SJSA1 (cell line): ENCODE results near the gene P2RX4. TPM values are rescaled to one million over a fixed set of nuclear protein-coding genes. Genes with fewer than 3 reads are reported as not detected.
A peak's percentile ranks its signal among the peaks of the same experiment; 100 is the strongest.

ENCODE experiments used
- DNase-seq, 2 experiments: peaks; one replicate each; pipeline ENCODE4 v3.0.0-alpha.2; 2015 to 2020; ENCODE audit warnings: low spot score in 2 of 2, low read depth in 1 of 2
- H3K27ac ChIP-seq: fragments of 250-450 bp; sonication (Bioruptor Pico); 2 replicates; pipeline ENCODE4 v1.5.1; 2020; ENCODE audit warnings: mild to moderate bottlenecking, moderate library complexity
- H3K27me3 ChIP-seq: fragments of 250-450 bp; sonication (Bioruptor Pico); replicated peaks from 2 replicates; pipeline ENCODE4 v1.5.1; 2020; ENCODE audit warnings: mild to moderate bottlenecking, moderate library complexity
- H3K36me3 ChIP-seq: fragments of 250-450 bp; sonication (Bioruptor Pico); 2 replicates; pipeline ENCODE4 v1.5.1; 2020; ENCODE audit warnings: mild to moderate bottlenecking
- H3K4me1 ChIP-seq: fragments of 250-450 bp; sonication (Bioruptor Pico); replicated peaks from 2 replicates; pipeline ENCODE4 v1.6.1; 2021; ENCODE audit warnings: mild to moderate bottlenecking
- H3K4me3 ChIP-seq: fragments of 250-450 bp; sonication (Bioruptor Pico); 2 replicates; pipeline ENCODE4 v1.5.1; 2020; ENCODE audit warnings: mild to moderate bottlenecking
- H3K9me3 ChIP-seq: fragments of 250-450 bp; sonication (Bioruptor Pico); replicated peaks from 2 replicates; pipeline ENCODE4 v1.5.1; 2020; ENCODE audit warnings: mild to moderate bottlenecking
- total RNA-seq: library from RNA; depleted of rRNA; stranded (reverse); fragments of >200 nt; shearing (Covaris generic); gene quantifications from 2 replicates; pipeline ENCODE4 v1.2.3, GENCODE V29; 2014

The P2RX4 gene
- total RNA-seq, 1 experiment from 2014 or later: 99.2 TPM

DNA sequence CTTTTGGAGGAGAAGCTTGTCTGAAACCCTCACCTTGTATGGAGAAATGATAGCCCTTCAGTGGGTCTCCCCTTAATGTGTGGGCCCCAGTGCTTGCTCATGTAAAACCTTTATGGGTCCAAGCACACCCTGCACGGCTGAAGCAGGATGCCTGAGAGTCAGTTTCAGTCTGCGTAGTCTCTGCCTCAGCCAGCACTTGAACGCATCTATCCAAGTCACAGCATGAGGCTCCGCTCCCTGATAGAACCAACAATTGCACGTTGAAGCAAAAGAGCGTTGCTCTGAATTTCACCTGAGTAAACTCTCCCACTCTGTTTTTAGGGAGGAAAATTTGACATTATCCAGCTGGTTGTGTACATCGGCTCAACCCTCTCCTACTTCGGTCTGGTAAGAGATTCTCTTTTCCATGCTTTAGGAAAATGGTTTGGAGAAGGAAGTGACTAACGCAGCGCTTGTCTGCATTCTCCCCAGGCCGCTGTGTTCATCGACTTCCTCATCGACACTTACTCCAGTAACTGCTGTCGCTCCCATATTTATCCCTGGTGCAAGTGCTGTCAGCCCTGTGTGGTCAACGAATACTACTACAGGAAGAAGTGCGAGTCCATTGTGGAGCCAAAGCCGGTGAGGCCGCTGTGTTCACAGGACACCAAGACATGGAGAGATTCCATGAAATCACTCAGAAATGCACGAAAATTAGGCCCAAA lies 33.0 kb upstream of the P2RX4 start:
- H3K27me3 ChIP-seq: no peaks in the 10 kb centered on the region
- H3K4me1 ChIP-seq: peaks cover 14% of the 10 kb centered on the region
- H3K27ac ChIP-seq: no peak overlapping the region
- H3K9me3 ChIP-seq: no peaks in the 10 kb centered on the region
- no peak for DNase-seq
- H3K4me3 ChIP-seq: no peak overlapping the region
- no peaks in the 10 kb centered on the region for H3K36me3 ChIP-seq

DNA sequence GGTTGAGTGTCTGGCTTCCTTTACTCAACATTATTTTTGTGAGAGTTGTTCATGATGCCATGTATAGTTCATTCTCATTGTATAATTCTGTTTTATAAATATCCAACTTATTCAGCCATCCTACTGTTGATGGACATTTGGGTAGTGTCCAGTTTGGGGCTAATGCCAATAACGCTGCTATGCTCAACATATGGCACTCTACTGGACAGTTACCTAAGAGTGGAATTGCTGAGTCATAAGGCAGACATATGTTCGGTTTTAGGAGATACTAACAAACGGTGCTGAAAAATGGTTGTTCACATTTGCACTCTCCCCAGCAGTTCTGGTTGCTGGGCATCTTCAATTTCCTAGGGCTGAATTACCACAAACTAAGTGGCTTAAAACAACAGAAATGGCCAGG lies 28.7 kb upstream of the P2RX4 start:
- DNase-seq: no peak
- Histone ChIP-seq H3K4me3 (no peak overlapping the region), H3K36me3 (no peaks in the 10 kb centered on the region), H3K27ac (no peak overlapping the region), H3K4me1 (no peaks in the 10 kb centered on the region), H3K27me3 (no peaks in the 10 kb centered on the region), H3K9me3 (no peaks in the 10 kb centered on the region)

DNA sequence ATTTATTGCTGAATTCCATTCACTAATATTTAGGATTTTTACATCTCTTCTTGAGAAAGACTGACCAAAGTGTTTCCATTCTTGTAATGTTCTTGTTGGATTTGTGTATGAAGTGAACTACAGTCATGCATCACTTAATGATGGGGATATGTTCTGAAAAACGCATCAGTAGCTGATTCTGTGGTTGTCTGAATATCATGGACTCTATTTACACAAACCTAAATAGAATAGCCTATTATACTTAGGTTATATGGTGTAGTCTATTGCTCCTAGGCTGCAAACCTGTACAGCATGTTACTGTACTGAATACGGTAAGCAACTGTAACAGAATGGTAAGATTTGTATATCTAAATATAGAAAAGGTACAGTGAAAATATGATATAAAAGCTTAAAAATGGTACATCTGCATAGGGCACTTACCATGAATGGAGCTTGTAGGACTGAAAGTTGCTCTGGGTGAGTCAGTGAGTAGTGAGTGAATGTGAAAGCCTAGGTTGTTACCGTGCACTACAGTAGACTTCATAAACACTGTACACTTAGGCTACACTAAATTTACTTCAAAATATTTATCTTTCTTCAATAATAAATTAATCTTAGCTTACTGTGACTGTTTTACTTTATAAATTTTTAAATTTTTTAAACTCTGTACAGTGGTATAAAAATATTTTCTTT lies 27.6 kb upstream of the P2RX4 start:
- no peaks in the 10 kb centered on the region for H3K4me1 ChIP-seq
- no peak overlapping the region for H3K27ac ChIP-seq
- H3K36me3 ChIP-seq: no peaks in the 10 kb centered on the region
- no peaks in the 10 kb centered on the region for H3K9me3 ChIP-seq
- H3K4me3 ChIP-seq: no peak overlapping the region
- no peaks in the 10 kb centered on the region for H3K27me3 ChIP-seq
- no peak for DNase-seq

DNA sequence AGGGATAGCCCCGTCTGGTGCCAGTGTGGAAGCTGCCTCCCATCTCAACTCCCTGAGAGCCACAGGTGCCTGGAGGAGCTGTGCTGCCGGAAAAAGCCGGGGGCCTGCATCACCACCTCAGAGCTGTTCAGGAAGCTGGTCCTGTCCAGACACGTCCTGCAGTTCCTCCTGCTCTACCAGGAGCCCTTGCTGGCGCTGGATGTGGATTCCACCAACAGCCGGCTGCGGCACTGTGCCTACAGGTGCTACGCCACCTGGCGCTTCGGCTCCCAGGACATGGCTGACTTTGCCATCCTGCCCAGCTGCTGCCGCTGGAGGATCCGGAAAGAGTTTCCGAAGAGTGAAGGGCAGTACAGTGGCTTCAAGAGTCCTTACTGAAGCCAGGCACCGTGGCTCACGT lies 25.5 kb upstream of the P2RX4 start:
- H3K36me3 ChIP-seq: no peaks in the 10 kb centered on the region
- no peak overlapping the region for H3K27ac ChIP-seq
- H3K4me3 ChIP-seq: no peak overlapping the region
- peaks cover 6% of the 10 kb centered on the region for H3K4me1 ChIP-seq
- no peaks in the 10 kb centered on the region for H3K9me3 ChIP-seq
- DNase-seq: no peak
- H3K27me3 ChIP-seq: no peaks in the 10 kb centered on the region

DNA sequence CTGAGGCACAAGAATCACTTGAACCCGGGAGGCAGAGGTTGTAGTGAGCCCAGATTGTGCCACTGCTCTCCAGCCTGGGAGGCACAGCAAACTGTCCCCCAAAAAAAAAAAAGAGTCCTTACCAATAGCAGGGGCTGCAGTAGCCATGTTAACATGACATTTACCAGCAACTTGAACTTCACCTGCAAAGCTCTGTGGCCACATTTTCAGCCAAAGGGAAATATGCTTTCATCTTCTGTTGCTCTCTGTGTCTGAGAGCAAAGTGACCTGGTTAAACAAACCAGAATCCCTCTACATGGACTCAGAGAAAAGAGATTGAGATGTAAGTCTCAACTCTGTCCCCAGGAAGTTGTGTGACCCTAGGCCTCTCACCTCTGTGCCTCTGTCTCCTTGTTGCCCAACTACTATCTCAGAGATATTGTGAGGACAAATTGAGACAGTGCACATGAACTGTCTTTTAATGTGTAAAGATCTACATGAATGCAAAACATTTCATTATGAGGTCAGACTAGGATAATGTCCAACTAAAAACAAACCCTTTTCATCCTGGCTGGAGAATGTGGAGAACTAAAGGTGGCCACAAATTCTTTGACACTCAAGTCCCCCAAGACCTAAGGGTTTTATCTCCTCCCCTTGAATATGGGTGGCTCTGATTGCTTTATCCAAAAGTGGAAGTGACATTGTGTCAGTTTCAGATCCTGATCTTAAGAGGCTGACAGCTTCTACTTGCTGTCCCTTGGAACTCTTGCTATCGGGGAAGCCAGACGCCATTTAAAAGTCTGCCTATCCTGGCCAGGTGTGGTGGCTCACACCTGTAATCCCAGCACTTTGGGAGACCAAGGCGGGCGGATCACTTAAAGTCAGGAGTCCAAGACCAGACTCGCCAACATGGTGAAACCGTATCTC lies 24.7 kb upstream of the P2RX4 start:
- Histone ChIP-seq H3K4me1 (peaks cover 15% of the 10 kb centered on the region), H3K27me3 (no peaks in the 10 kb centered on the region), H3K9me3 (no peaks in the 10 kb centered on the region), H3K4me3 (no peak overlapping the region), H3K27ac (no peak overlapping the region), H3K36me3 (no peaks in the 10 kb centered on the region)
- DNase-seq: no peak

DNA sequence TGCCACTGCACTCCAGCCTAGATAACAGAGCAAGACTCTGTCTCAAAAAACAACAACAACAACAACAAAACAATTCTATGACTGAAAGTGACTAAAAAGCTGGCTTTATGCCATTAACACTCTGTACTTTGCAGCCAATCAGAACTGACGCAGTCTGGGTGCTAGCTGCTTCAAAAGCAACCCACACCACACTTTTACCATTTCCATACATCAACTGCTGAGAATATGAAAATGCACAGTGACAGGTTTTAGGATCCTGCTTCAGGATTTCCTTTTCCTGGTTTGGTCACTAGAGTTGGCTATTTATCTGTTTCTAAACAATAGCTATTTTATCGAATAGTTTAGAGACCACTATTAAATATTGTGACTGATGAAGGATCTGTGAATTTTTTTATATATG lies 23.1 kb upstream of the P2RX4 start:
- no peaks in the 10 kb centered on the region for H3K27me3 ChIP-seq
- DNase-seq: no peak
- no peaks in the 10 kb centered on the region for H3K9me3 ChIP-seq
- H3K4me3 ChIP-seq: no peak overlapping the region
- no peak overlapping the region for H3K27ac ChIP-seq
- peaks cover 28% of the 10 kb centered on the region for H3K4me1 ChIP-seq
- no peaks in the 10 kb centered on the region for H3K36me3 ChIP-seq

DNA sequence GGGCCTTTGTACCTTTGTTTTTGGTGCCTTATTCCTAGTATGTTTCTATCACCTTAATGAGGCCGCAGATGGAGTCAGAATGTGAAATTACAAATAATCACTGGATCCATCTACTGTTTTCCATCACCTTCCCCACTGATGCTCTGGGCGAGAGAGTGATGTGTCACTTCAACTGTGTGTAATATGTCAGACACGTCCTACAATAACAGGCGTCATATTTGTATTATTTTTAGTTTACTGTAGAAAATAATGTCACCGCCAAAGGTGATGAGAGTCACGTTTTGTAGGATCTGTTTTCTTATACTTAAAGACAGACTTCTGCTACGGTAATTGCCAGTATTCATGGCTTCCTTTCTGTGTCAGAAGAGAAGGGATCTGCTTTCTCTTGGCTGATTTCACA lies 22.4 kb upstream of the P2RX4 start:
- no peak for DNase-seq
- Histone ChIP-seq H3K27ac (no peak overlapping the region), H3K27me3 (no peaks in the 10 kb centered on the region), H3K36me3 (no peaks in the 10 kb centered on the region), H3K9me3 (no peaks in the 10 kb centered on the region), H3K4me1 (peaks cover 35% of the 10 kb centered on the region), H3K4me3 (no peak overlapping the region)

DNA sequence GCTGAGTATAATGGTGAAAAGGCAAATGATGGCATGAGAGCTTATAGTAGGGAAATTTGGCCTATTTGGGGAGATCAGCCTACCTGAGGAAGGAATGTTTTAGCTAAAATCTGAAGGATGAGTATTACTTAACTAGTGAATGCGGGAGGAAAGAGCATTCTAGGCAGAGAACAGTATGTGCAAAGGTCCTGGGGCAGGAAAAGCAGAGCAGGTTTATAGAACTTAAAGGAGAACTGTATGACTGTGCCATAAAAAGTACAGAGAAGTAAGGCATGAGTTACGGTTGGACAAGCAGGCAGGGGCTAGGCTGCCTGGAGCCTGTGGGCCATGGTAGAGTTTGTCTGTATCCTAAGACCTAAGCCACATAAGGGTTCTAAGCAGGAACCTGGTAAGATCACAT lies 21.7 kb upstream of the P2RX4 start:
- H3K4me1 ChIP-seq: peaks cover 38% of the 10 kb centered on the region
- DNase-seq: no peak
- no peak overlapping the region for H3K27ac ChIP-seq
- H3K27me3 ChIP-seq: no peaks in the 10 kb centered on the region
- no peaks in the 10 kb centered on the region for H3K9me3 ChIP-seq
- no peaks in the 10 kb centered on the region for H3K36me3 ChIP-seq
- no peak overlapping the region for H3K4me3 ChIP-seq

DNA sequence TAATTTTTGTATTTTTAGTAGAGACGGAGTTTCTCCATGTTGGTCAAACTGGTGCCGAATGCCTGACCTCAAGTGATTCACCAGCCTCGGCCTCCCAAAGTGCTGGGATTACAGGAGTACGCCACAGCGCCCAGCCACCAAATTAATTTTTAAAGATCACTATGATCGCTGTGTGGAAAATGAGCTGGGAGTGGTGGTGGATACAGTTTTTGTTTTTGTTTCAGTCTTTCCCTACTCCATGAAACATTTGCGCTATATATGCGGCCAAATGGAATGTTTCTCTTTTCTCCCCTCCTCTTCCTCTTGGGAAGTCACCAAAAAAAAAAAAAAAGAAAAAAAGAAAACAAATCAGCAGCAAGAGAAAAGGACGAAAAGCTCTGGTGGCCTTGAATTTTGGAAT lies 20.8 kb upstream of the P2RX4 start:
- Histone ChIP-seq H3K9me3 (no peaks in the 10 kb centered on the region), H3K27me3 (no peaks in the 10 kb centered on the region), H3K4me1 (peaks cover 38% of the 10 kb centered on the region), H3K36me3 (no peaks in the 10 kb centered on the region), H3K4me3 (no peak overlapping the region), H3K27ac (peak overlapping the region; percentile 90)
- DNase-seq: no peak

DNA sequence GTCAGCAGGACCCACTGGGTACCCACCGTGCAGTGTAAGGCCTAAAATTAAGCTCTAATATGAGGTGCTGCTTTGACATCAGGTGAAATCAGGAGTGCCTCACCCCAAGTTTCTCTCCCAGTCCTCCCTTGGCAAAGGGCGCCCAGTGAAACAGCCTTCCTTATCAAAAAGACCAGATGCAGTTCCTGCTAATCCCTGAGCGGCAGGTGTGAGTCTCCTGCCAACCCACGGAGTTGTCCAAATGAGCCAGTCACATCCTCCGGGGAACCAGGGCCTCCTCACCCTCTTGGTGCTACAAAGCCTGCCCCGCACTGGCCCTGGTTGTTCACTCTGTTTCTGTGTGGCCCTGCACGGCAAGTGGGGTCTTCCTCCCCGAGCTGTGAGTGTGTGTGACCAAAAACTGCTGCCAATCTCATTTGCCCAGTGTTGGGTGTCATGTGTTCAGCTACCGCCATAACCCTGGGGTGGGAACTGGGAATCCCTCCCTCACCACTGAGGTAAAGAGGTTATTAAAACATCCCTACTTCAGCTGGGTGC lies 20.2 kb upstream of the P2RX4 start:
- no peaks in the 10 kb centered on the region for H3K36me3 ChIP-seq
- no peak overlapping the region for H3K4me3 ChIP-seq
- H3K4me1 ChIP-seq: peaks cover 38% of the 10 kb centered on the region
- peak overlapping the region; percentile 90 for H3K27ac ChIP-seq
- H3K27me3 ChIP-seq: no peaks in the 10 kb centered on the region
- no peak for DNase-seq
- no peaks in the 10 kb centered on the region for H3K9me3 ChIP-seq

DNA sequence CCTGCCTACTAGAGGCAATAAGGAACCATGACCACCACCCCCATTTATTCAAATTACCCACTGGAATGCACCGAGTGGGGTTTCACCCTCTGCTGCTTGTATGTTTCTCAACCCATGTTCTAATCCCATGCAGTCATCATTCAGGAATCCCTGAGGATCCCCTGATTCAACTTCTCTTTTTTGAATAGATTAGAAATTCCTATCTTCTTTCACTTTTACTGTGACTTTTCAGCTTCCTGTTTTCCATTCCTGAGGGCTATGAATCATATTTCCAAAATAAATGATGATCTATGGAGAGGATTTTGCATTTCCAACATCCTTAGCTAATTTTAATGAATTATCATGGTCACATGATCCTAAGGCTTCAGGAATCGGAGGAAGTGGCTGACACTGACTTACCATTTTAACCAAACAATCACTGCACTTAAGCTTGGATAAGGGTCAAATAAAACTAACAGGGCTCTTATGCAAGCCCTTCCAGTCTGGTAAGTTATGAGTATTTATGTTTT lies 19.4 kb upstream of the P2RX4 start:
- no peaks in the 10 kb centered on the region for H3K36me3 ChIP-seq
- no peaks in the 10 kb centered on the region for H3K27me3 ChIP-seq
- no peaks in the 10 kb centered on the region for H3K9me3 ChIP-seq
- no peak overlapping the region for H3K4me3 ChIP-seq
- peak overlapping the region; percentile 90 for H3K27ac ChIP-seq
- peaks cover 38% of the 10 kb centered on the region for H3K4me1 ChIP-seq
- peak; percentile 87 to 94 for DNase-seq

DNA sequence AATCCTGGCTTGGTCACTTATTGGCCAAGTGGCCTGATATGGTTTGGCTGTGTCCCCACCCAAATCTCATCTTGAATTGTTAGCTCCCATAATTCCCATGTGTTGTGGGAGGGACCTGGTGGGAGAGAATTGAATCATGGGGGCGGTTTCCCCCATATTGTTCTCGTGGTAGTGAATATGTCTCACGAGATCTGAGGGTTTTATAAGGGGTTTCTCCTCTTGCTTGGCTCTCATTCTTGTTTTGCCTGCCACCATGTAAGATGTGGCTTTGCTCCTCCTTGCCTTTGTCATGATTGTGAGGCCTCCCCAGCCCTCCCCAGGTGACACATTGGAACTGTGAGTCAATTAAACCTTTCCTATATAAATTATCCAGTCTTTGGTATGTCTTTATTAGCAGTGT lies 18.8 kb upstream of the P2RX4 start:
- peaks cover 38% of the 10 kb centered on the region for H3K4me1 ChIP-seq
- H3K27ac ChIP-seq: peak overlapping the region; percentile 90
- no peaks in the 10 kb centered on the region for H3K27me3 ChIP-seq
- no peaks in the 10 kb centered on the region for H3K9me3 ChIP-seq
- H3K36me3 ChIP-seq: no peaks in the 10 kb centered on the region
- H3K4me3 ChIP-seq: no peak overlapping the region
- DNase-seq: no peak

DNA sequence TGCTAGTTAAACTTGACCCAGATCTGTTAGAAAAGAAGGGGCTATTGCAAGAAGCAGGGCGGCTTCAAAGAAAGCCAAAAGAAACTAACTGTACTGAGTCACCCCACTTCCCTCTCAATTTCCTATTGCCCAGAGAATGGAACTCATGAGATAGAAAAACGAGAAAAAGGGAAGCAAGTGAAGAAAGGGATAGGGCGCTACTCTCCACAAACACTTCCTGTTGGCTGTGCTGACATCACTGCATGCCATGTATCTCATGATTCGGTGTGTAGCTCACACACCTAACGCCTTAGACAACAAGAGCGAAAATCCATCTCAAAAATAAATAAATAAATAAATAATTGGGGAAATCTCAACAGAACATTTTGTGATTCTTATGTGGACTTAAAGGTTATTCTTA lies 13.0 kb upstream of the P2RX4 start:
- Histone ChIP-seq H3K27ac (no peak overlapping the region), H3K36me3 (no peaks in the 10 kb centered on the region), H3K9me3 (no peaks in the 10 kb centered on the region), H3K4me1 (peaks cover 11% of the 10 kb centered on the region), H3K4me3 (no peak overlapping the region), H3K27me3 (no peaks in the 10 kb centered on the region)
- no peak for DNase-seq
